Stimulated activated CD4-positive, alpha-beta T cell treated with anti-CD3 and anti-CD28 coated beads, Interleukin-15, amount 100 ng/mL, for 24 hours (primary cell): Measurements from ENCODE around the gene IPO8.
"Not testable (repeated sequence)": the region's sequence is repeated elsewhere in the genome, so short reads cannot be mapped to it uniquely, and the experiment has no call there.

Source experiments
- DNase-seq: peaks from one replicate; pipeline ENCODE4 v3.0.0-alpha.2; 2020

The IPO8 gene

GRCh38 chr12:30687265-30687986 lies 8.2 kb downstream of the IPO8 start:
- no peak for DNase-seq

- no peak for DNase-seq
Observed at GRCh38 chr12:30679241-30679640, 16.4 kb downstream of the IPO8 start.

- no peak for DNase-seq
Observed at GRCh38 chr12:30678221-30678620, 17.4 kb downstream of the IPO8 start.

- no peak for DNase-seq
Observed at GRCh38 chr12:30661210-30661609, 34.5 kb downstream of the IPO8 start.

- DNase-seq, result no peak
Observed at GRCh38 chr12:30652034-30652696, 43.5 kb downstream of the IPO8 start.

GRCh38 chr12:30646821-30647220 lies 48.8 kb downstream of the IPO8 start:
- DNase-seq, result no peak

- no peak for DNase-seq
Observed at GRCh38 chr12:30643366-30643765, 52.3 kb downstream of the IPO8 start.

GRCh38 chr12:30640392-30640791 lies 55.3 kb downstream of the IPO8 start:
- no peak for DNase-seq

GRCh38 chr12:30635385-30635784 lies 60.3 kb downstream of the IPO8 start:
- DNase-seq, result no peak

GRCh38 chr12:30631740-30632139 lies 63.9 kb downstream of the IPO8 start:
- no peak for DNase-seq

- DNase-seq, result no peak
Observed at GRCh38 chr12:30630979-30631285, 64.7 kb downstream of the IPO8 start.

GRCh38 chr12:30630076-30630978 lies 65.3 kb downstream of the IPO8 start:
- DNase-seq, result no peak

- no peak for DNase-seq
Observed at GRCh38 chr12:30626847-30627246, 68.8 kb downstream of the IPO8 start.

- no peak for DNase-seq
Observed at GRCh38 chr12:30624009-30624408, 71.7 kb downstream of the IPO8 start.

GRCh38 chr12:30622509-30622908 lies 73.2 kb downstream of the IPO8 start:
- DNase-seq, result no peak

GRCh38 chr12:30621663-30622241 lies 73.9 kb downstream of the IPO8 start:
- not testable (repeated sequence) for DNase-seq

- no peak for DNase-seq
Observed at GRCh38 chr12:30617346-30618016, 78.2 kb downstream of the IPO8 start.

GRCh38 chr12:30614031-30614430 lies 81.6 kb downstream of the IPO8 start:
- no peak for DNase-seq

- no peak for DNase-seq
Observed at GRCh38 chr12:30613119-30613830, 82.4 kb downstream of the IPO8 start.

- no peak for DNase-seq
Observed at GRCh38 chr12:30610718-30611117, 85.0 kb downstream of the IPO8 start.

GRCh38 chr12:30609819-30610218 lies 85.8 kb downstream of the IPO8 start:
- DNase-seq, result not testable (repeated sequence)

GRCh38 chr12:30604302-30604701 lies 91.4 kb downstream of the IPO8 start:
- DNase-seq, result not testable (repeated sequence)
